Urinary bladder (tissue), 4 donors: ENCODE results near the gene RASSF4. TPM values are rescaled to one million over a fixed set of nuclear protein-coding genes. Genes with fewer than 3 reads are reported as not detected.

Experiments
- DNase-seq: peaks from one replicate; pipeline ENCODE4 v3.0.0-alpha.2; 2015; ENCODE audit errors: extremely low spot score
- H3K27ac ChIP-seq: one replicate; pipeline ENCODE4 v1.5.1; 2013; ENCODE audit warnings: low read depth, mild to moderate bottlenecking, moderate library complexity
- H3K36me3 ChIP-seq: one replicate; pipeline ENCODE4 v1.6.1; 2013; ENCODE audit warnings: mild to moderate bottlenecking, moderate library complexity; ENCODE audit not compliant: insufficient read depth
- H3K4me1 ChIP-seq: one replicate; pipeline ENCODE4 v1.6.1; 2013; ENCODE audit warnings: mild to moderate bottlenecking, moderate library complexity; ENCODE audit not compliant: insufficient read depth
- H3K4me3 ChIP-seq: one replicate; pipeline ENCODE4 v1.5.1; 2013; ENCODE audit warnings: low read depth, low read length
- WGBS: extraction: QIAGEN DNeasy Blood & Tissue Kit; methylation state at CpG from one replicate; pipeline ENCODE4 v1.1.7; 2013; 5-methylcytosine and 5-hydroxymethylcytosine counted together
- polyA plus RNA-seq: library from polyadenylated mRNA; stranded (reverse); fragments of 200-250 nt; gene quantifications from one replicate; pipeline ENCODE4 v1.2.3, GENCODE V29; 2013
- total RNA-seq: library from RNA; depleted of rRNA; stranded (reverse); fragments of >200 nt; gene quantifications from one replicate; pipeline ENCODE4 v1.2.3, GENCODE V29; 2014
- donor health status: healthy with polysubstance abuse.
- donor health status: healthy.

The RASSF4 gene
- total and polyA plus RNA-seq, 2 donors, result 12.2 to 55.1 TPM

DNA sequence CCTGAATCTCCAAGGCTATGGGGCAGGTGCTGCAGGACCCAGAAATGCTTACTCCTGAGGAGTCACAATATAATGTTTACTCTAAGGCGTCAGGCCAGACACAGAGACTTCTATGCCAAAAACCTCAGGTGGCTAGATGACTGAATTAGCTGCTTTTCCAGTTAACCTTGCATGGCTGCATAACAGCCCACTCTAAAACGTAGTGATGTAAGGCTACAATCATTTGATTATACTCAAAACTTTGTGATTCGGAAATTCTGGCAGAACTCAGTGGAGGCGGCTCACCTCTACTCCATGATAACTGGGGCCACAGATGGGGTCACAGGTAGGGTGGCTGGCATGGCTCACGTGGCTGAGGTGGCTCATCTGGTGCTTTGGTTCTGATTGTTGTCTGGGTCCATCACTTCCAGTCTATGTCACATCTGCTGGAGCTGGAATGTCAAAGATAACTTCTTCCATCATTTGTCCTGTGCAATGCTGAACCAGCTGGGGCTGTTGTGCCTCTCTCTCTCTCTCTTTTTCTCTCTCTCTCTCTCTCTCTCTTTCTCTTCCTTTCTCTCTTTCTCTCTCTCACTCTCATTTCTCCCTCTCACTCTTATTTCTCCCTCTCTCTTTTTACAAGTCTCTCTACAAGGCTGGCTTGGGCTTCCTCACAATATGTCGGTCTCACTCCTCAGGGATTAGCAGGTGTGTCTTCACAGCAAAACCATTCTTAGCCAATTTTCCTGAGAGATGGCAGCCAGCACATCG is 36.6 kb upstream of the RASSF4 start:
- no peaks in the 10 kb centered on the region for H3K4me1 ChIP-seq
- no peak overlapping the region for H3K27ac ChIP-seq
- no peak for DNase-seq
- no peaks in the 10 kb centered on the region for H3K36me3 ChIP-seq
- H3K4me3 ChIP-seq, result no peak overlapping the region
- 83% methylated on average over 7 of the region's 7 CpGs for WGBS

DNA sequence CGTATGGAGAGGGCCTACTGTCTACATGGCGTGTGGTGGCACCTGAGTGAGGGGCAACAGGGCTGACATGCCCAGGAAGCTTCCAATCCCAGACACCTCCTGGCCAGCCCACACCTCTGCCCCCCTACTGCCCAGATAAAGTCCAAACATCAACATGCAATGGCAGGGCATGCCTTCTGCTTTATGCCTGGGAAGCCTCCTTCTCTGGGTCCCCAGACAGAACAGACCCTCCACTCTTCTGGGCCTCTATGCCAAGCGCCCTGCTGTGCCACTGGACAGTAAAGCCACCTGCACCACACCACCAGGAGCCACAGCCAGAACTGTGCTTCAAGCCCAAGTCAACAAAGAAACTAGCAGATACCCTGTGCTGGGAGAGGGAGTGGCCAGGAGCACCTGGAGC is 36.0 kb upstream of the RASSF4 start:
- H3K36me3 ChIP-seq, result no peaks in the 10 kb centered on the region
- WGBS, result 93% methylated on average over 3 of the region's 3 CpGs
- H3K4me1 ChIP-seq, result no peaks in the 10 kb centered on the region
- no peak for DNase-seq
- H3K4me3 ChIP-seq, result no peak overlapping the region
- H3K27ac ChIP-seq, result no peak overlapping the region

DNA sequence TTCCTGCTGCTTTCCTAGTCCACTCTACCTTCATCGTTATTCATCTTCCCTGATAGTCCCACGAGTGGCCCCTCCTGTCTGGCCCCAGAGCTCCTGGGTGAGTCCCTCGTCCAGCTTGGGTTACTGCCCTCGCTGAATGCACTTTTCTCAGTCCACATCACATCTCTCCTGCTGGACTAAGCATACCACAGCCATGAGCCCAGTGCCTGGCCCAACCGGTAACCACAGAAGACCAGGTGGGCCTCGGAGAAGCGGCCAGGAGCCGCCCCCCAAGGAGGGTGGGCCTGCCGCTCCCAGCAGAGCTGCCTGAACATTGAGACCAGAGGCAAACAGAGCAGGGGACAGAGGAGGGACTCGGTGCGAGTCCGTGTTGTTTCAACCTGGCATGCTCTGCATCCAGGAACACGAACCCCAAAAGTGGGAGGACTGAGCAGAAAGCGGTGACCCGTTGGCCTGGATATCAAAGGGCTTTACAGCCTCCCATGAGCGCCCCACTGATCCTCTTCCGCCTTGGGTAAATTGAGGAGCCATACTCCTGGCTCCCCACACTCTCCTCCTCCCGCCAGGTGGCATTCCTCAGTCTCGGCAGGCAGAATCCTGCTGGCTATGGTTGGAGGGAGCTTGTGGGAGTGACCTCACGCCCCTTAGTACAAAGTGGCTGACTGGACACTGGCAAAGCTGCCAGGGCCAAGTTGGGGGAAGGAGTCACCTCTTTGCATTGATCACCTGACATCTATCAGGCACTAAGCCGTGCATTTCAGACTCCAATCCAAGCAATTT is 35.2 kb upstream of the RASSF4 start:
- WGBS, result 75% methylated on average over 21 of the region's 21 CpGs
- H3K4me3 ChIP-seq, result no peak overlapping the region
- DNase-seq, result no peak

GRCh38 chr10:44925224-44925623 is 34.4 kb upstream of the RASSF4 start:
- H3K4me1 ChIP-seq, result no peaks in the 10 kb centered on the region
- no peak for DNase-seq
- H3K4me3 ChIP-seq, result no peak overlapping the region
- H3K27ac ChIP-seq, result no peak overlapping the region
- 54% methylated on average over 7 of the region's 7 CpGs for WGBS
- no peaks in the 10 kb centered on the region for H3K36me3 ChIP-seq

More for the DNA sequence above, 35.2 kb upstream of the RASSF4 start:
- Histone ChIP-seq H3K4me1 (no peaks in the 10 kb centered on the region), H3K36me3 (no peaks in the 10 kb centered on the region), H3K27ac (no peak overlapping the region)

GRCh38 chr10:44925811-44926750 is 33.5 kb upstream of the RASSF4 start:
- 94% methylated on average over 16 of the region's 16 CpGs for WGBS
- no peak for DNase-seq
- H3K4me1 ChIP-seq, result no peaks in the 10 kb centered on the region
- no peak overlapping the region for H3K27ac ChIP-seq
- no peak overlapping the region for H3K4me3 ChIP-seq
- no peaks in the 10 kb centered on the region for H3K36me3 ChIP-seq

GRCh38 chr10:44926751-44927351 is 32.8 kb upstream of the RASSF4 start:
- DNase-seq, result no peak
- Histone ChIP-seq H3K4me3 (no peak overlapping the region), H3K36me3 (no peaks in the 10 kb centered on the region), H3K27ac (no peak overlapping the region), H3K4me1 (no peaks in the 10 kb centered on the region)
- 58% methylated on average over 10 of the region's 10 CpGs for WGBS

DNA sequence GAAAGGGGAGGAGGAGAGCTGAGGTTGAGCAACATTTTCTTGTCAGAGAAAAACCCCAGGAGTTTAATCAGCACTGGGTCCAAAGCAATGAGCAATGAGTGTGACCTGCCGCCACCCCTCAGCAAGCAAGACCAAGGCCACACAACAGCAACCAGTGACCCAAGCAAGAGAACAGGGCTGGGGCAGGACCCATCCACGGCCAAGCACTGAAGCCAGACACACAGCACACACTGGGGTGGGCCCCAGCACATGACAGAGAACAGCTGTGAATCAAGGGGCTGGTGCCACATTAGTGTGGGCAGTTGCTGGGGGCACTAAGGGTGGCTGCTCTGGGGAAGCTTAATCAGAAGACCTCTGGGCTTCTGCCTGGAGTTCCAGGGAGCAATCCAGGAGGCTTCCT is 32.2 kb upstream of the RASSF4 start:
- no peak for DNase-seq
- WGBS, result 65% methylated on average over 2 of the region's 2 CpGs

GRCh38 chr10:44928462-44928861 is 31.1 kb upstream of the RASSF4 start:
- Histone ChIP-seq H3K36me3 (no peaks in the 10 kb centered on the region), H3K27ac (no peak overlapping the region), H3K4me1 (no peaks in the 10 kb centered on the region), H3K4me3 (no peak overlapping the region)
- DNase-seq, result no peak

More for the DNA sequence above, 32.2 kb upstream of the RASSF4 start:
- H3K4me1 ChIP-seq, result no peaks in the 10 kb centered on the region
- no peak overlapping the region for H3K4me3 ChIP-seq
- no peaks in the 10 kb centered on the region for H3K36me3 ChIP-seq
- H3K27ac ChIP-seq, result no peak overlapping the region

GRCh38 chr10:44929356-44930255 is 30.0 kb upstream of the RASSF4 start:
- WGBS, result 80% methylated on average over 8 of the region's 8 CpGs
- H3K36me3 ChIP-seq, result no peaks in the 10 kb centered on the region
- no peak overlapping the region for H3K27ac ChIP-seq
- DNase-seq, result no peak
- no peaks in the 10 kb centered on the region for H3K4me1 ChIP-seq
- H3K4me3 ChIP-seq, result no peak overlapping the region

DNA sequence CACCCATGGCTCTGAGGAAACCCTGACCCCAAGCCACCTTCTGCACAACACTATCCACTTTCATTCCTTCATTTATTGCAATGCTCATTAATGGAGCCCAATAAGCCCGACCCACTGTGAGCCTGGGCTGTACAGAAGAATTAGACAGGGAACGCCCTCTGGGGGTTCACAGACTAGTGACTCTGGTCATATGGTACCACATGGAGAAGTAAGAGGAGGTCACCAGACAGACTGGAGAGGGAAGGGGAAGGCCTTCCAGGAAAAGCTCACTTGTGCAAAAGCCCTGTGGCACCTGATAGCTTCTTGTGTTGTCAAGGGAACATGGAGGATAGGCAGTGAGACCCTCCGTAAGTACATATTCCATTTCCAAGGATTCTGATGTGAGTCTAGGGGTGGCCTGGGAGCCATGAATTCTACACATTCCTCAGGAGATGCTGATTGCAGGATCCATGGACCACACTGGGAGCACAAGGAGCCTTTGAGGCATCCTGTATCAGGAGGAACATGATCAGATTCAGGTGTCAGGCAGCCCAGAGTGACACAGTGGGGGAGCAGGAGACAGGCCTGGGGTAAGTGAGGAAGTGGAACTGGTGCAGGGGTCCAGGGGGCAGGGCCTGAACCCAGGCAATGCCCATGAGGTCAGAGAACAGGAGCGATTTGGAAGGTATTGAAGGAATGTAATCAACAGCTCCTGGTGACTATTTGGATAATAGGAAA is 28.5 kb upstream of the RASSF4 start:
- DNase-seq, result no peak
- Histone ChIP-seq H3K27ac (no peak overlapping the region), H3K36me3 (no peaks in the 10 kb centered on the region), H3K4me3 (no peak overlapping the region), H3K4me1 (no peaks in the 10 kb centered on the region)
- WGBS, result 86% methylated on average over 4 of the region's 4 CpGs

GRCh38 chr10:44931621-44932516 is 27.7 kb upstream of the RASSF4 start:
- no peaks in the 10 kb centered on the region for H3K4me1 ChIP-seq

More at GRCh38 chr10:44931621-44932516, 27.7 kb upstream of the RASSF4 start:
- H3K4me3 ChIP-seq, result no peak overlapping the region
- H3K27ac ChIP-seq, result no peak overlapping the region
- 92% methylated on average over 10 of the region's 10 CpGs for WGBS
- DNase-seq, result no peak
- no peaks in the 10 kb centered on the region for H3K36me3 ChIP-seq
